ENCODE results near the gene CACNA1A. TPM values are rescaled to one million over a fixed set of nuclear protein-coding genes. Genes with fewer than 3 reads are reported as not detected.

Gene CACNA1A
- total RNA-seq, 4 donors from 2014 or later, result 1.1 TPM; not detected in 3

DNA sequence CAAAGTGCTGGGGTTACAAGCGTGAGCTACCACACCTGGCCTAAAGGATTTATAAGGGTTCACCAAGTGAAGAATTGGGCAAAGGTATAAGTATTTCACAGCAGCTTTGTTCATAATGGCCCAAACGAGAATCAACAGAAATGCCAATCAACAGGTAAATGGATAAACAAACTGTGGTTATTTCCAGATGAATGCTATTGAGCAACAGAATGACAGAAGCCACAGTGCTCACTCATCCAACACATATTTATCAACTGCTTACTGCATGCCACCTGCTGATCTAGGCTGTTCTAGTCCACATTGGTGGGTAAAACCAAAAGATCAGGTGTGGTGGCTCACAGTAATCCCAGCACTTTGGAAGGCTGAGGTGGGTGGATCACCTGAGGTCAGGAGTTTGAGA, 27.7 kb downstream of the CACNA1A start:
- no peak for TF ChIP-seq POLR2A (IDR thresholded peaks at IDR 0.05)
- TF ChIP-seq, protein P1, sequence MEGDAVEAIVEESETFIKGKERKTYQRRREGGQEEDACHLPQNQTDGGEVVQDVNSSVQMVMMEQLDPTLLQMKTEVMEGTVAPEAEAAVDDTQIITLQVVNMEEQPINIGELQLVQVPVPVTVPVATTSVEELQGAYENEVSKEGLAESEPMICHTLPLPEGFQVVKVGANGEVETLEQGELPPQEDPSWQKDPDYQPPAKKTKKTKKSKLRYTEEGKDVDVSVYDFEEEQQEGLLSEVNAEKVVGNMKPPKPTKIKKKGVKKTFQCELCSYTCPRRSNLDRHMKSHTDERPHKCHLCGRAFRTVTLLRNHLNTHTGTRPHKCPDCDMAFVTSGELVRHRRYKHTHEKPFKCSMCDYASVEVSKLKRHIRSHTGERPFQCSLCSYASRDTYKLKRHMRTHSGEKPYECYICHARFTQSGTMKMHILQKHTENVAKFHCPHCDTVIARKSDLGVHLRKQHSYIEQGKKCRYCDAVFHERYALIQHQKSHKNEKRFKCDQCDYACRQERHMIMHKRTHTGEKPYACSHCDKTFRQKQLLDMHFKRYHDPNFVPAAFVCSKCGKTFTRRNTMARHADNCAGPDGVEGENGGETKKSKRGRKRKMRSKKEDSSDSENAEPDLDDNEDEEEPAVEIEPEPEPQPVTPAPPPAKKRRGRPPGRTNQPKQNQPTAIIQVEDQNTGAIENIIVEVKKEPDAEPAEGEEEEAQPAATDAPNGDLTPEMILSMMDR (IDR thresholded peaks at IDR 0.05), result no peak
- Histone ChIP-seq H3K27ac (no peak overlapping the region), H3K36me3 (no peaks in the 10 kb centered on the region), H3K27me3 (peaks cover 0 to 6% (median 0%) of the 10 kb centered on the region in 4 donors), H3K9me3 (peaks cover 0 to 32% (median 8%) of the 10 kb centered on the region in 3 donors), H3K4me3 (no peak overlapping the region), H3K4me1 (no peaks in the 10 kb centered on the region)
- intact Hi-C loops (cut with DNase I), result no loop called here
- WGBS, 2 donors, result 70 to 73% methylated on average over 2 of the region's 2 CpGs
- no peak for DNase-seq

DNA sequence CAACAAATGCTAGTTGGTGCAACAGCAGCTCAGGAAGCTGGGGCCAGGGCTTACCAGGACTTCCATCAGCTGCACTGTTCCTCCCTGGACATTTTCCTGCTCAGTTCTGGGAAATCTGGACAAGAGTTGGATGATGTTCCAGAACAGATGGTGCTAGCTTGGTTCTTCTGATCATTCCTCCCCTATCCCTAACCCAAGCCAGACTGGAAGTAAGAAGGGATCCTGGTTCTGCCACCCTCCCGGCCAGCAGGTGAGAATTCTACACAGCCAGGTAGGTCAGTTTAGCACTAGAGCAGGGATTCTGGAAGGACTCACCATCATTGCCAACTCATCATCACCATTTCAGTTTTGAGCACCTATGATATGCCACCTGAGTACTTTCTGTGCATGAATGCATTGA, 30.2 kb downstream of the CACNA1A start:
- intact Hi-C loops (cut with DNase I), result no loop called here
- Histone ChIP-seq H3K36me3 (no peaks in the 10 kb centered on the region), H3K9me3 (peaks cover 0 to 25% (median 4%) of the 10 kb centered on the region in 3 donors), H3K27ac (no peak overlapping the region), H3K27me3 (peaks cover 0 to 12% (median 0%) of the 10 kb centered on the region in 4 donors), H3K4me3 (no peak overlapping the region), H3K4me1 (no peaks in the 10 kb centered on the region)
- TF ChIP-seq POLR2A (IDR thresholded peaks at IDR 0.05), result no peak
- TF ChIP-seq, protein P1 (IDR thresholded peaks at IDR 0.05), result no peak
- no CpG with 5 or more reads among the region's 1 CpG for WGBS, 2 donors
- DNase-seq, result no peak

DNA sequence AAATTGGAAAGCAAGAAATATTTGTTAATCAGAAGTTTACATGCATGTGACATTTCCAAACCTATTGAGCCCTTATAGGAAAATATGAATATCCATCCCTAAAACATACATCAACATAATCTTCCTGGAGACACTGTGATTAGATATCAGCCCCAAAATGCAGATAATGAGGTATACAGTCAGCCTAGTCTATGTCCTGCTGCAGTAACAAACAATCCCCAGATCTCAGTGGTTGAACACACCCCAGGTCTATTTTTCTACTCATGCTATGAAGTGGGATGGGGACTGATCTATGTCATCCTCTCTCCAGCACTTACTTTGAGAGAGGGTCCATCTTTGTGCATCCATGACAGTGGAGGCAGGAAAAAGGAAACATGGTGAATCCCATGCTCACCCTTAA, 31.2 kb downstream of the CACNA1A start:
- no peak for DNase-seq
- H3K9me3 ChIP-seq, result peaks cover 0 to 25% (median 4%) of the 10 kb centered on the region in 3 donors
- intact Hi-C loops (cut with DNase I), result no loop called here

DNA sequence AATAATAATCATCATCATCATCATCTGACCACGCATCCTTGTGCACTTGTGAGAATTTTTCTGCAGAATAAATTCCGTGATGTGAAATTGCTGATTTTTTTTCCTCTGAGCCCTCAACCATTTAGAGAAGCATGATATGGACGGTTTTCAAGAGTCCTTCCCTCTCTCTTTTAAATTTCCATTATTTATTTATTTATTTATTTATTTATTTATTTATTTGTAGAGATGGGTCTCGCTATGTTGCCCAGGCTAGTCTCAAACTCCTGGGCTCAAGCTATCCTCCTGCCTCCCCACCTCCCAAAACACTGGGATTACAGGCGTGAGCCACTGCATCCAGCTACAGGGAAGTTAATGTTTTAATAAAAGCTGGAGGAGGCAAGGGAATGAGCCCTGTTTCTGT, 39.6 kb downstream of the CACNA1A start:
- no peak for DNase-seq
- Histone ChIP-seq H3K36me3 (no peaks in the 10 kb centered on the region), H3K4me3 (no peak overlapping the region), H3K9me3 (no peaks in the 10 kb centered on the region), H3K27ac (no peak overlapping the region), H3K27me3 (peaks cover 0 to 13% (median 0%) of the 10 kb centered on the region in 4 donors), H3K4me1 (no peaks in the 10 kb centered on the region)
- TF ChIP-seq, protein P1 (IDR thresholded peaks at IDR 0.05), result no peak
- TF ChIP-seq POLR2A (IDR thresholded peaks at IDR 0.05), result no peak
- intact Hi-C loops (cut with DNase I), result no loop called here
- 64 to 70% methylated on average over 5 of the region's 5 CpGs for WGBS, 2 donors

More for the DNA sequence above, 31.2 kb downstream of the CACNA1A start:
- no peaks in the 10 kb centered on the region for H3K36me3 ChIP-seq
- peaks cover 0 to 17% (median 0%) of the 10 kb centered on the region in 4 donors for H3K27me3 ChIP-seq
- H3K4me1 ChIP-seq, result no peaks in the 10 kb centered on the region
- H3K27ac ChIP-seq, result no peak overlapping the region
- no peak overlapping the region for H3K4me3 ChIP-seq
- TF ChIP-seq POLR2A (IDR thresholded peaks at IDR 0.05), result no peak
- TF ChIP-seq, protein P1 (IDR thresholded peaks at IDR 0.05), result no peak

DNA sequence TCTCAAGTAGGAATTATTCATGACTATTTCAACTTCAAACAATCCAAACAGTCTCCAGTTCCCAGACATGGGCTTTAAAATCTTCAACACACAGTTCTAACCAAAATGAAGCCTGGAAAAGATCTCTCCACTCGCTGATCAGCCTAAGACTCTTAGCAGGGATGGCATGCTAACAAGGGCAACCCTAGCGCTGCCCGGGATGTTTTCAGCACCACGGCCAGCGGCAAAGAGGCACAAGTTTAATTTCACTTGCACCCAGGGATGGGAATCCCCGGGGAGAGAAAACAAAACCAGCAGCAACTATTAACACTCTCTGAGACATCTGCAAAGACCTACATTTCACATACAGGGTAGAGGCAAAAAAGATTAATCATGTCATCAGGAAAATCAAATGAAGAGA, 43.0 kb downstream of the CACNA1A start:
- Histone ChIP-seq H3K4me3 (no peak overlapping the region), H3K27me3 (peaks cover 0 to 39% (median 0%) of the 10 kb centered on the region in 4 donors), H3K9me3 (no peaks in the 10 kb centered on the region), H3K27ac (no peak overlapping the region), H3K36me3 (no peaks in the 10 kb centered on the region), H3K4me1 (no peaks in the 10 kb centered on the region)
- TF ChIP-seq, protein P1 (IDR thresholded peaks at IDR 0.05), result no peak
- no peak for TF ChIP-seq POLR2A (IDR thresholded peaks at IDR 0.05)
- intact Hi-C loops (cut with DNase I), result no loop called here
- WGBS, 2 donors, result 11 to 12% methylated on average over 3 to 6 of the region's 6 CpGs
- DNase-seq, result no peak

Measured in esophagus squamous epithelium (tissue), 5 donors.